ENCODE data around the gene GPC6.

DNA sequence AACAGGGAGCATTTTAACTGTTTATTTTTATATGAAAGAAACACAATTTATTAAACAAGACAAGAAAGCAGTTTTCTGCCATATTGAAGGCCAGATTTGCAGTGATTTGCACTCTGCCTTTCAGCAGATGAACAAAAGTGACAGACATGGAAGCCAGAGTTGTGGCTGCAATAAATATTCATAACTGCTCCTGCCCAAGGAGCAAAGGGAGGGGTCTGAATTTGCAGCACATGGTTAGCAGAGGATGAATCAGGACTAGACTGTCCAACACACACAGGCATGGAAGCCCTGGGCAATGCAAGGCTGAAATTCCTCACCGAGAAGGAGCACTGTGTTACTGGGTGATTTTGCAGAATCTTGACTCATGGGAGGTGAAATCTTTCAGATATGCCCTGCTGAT, 834.7 kb downstream of the GPC6 start:
- TF ChIP-seq POLR2AphosphoS5 (IDR thresholded peaks at IDR 0.05) (no peak), POLR2A (IDR thresholded peaks at IDR 0.05) (no peak)
- TF ChIP-seq, protein P1, sequence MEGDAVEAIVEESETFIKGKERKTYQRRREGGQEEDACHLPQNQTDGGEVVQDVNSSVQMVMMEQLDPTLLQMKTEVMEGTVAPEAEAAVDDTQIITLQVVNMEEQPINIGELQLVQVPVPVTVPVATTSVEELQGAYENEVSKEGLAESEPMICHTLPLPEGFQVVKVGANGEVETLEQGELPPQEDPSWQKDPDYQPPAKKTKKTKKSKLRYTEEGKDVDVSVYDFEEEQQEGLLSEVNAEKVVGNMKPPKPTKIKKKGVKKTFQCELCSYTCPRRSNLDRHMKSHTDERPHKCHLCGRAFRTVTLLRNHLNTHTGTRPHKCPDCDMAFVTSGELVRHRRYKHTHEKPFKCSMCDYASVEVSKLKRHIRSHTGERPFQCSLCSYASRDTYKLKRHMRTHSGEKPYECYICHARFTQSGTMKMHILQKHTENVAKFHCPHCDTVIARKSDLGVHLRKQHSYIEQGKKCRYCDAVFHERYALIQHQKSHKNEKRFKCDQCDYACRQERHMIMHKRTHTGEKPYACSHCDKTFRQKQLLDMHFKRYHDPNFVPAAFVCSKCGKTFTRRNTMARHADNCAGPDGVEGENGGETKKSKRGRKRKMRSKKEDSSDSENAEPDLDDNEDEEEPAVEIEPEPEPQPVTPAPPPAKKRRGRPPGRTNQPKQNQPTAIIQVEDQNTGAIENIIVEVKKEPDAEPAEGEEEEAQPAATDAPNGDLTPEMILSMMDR (IDR thresholded peaks at IDR 0.05), result no peak
